NCI-H1694 (cell line): Measurements from ENCODE around the gene NOL6.
A peak's percentile ranks its signal among the peaks of the same experiment; 100 is the strongest.
"Not testable (repeated sequence)": the region's sequence is repeated elsewhere in the genome, so short reads cannot be mapped to it uniquely, and the experiment has no call there.

ENCODE experiments used
- DNase-seq: peaks from one replicate; lab custom pipeline; 2025; lab: John Stamatoyannopoulos, UW

Gene NOL6

GRCh38 chr9:33471361-33471760 lies 2.4 kb downstream of the NOL6 start:
- DNase-seq: no peak

DNA sequence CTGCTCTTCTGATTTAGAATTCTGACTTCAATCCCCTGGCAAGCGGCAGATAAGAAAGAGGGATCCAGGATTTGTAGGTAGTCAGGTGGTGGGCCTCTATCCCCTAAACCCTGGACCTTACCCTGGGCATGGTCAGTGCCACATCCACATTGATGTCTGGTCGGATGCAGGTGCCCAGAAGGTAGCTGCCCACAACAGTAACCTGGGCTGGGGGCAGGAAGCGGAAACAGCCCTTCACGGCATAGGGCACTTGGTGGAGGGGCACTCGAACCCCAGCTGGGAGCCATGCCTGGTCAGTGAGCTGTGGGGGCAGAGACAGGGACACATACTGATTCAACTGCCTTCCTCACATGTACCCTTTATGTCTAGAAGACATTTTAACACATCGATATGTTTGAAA lies 3.8 kb downstream of the NOL6 start:
- no peak for DNase-seq

DNA sequence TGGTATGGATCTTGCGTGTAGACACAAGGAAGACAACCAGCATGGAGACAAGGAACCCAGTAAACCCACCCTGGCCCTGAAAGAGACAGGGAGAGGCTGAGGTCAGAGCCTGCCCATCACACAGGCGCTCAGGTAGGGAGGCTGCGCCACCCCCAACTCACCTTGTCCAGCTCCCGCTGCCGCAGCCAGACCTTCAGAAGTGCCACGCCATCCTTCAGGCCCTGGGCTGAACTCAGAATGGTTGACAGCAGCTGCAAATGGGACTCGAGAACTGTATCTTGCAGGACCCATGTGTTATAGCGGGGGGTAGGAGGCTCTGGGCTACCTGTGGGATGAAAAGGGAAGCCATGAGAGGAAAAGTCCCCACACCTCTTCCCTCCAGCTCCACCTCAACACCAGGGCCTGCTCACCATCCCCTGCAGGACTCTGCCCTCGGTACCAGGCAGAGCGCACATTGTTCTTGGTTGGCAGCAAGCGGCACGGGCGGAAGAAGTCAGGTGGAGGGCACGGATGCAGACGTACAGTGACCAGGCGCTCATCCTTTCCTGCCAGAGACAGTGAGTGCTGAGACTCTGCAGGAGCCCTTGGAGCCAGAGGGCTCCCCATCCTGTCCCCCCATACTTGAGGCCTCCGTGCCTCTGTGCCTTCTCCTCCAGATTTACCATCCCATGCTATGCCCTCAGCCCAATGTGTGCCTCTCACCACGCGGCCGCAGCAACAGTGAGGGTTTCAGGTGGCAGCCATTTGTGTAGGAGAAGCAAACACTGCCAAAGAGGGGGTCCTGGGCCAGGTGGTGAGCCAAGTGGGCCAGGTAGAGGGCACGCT lies 4.7 kb downstream of the NOL6 start:
- no peak for DNase-seq

DNA sequence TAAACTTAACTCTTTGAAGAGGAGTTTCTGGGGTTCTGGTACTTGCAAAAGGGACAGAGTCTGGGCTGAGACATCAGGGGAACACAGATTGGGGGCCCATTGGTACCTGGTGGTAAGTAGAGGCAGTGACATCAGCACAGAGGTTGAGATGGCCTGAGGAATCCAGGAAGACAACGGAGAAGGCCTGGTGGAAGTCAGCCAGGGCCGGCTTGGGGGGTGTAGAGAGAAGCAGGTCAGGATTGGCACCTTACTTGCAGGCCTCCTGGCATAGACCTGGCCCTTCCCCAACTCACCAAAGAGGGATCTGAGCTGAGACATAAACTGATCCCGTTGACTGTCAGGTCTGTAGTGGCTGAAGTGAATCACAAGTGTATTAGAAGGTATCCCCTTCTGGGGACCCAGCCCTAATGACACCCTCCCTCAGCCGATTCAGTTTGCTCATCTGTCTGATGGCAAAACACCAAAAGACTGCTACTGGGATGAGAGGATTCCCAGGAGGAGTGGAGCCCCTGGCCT lies 5.5 kb downstream of the NOL6 start:
- no peak for DNase-seq

- DNase-seq: no peak
Observed at GRCh38 chr9:33467526-33467925, 6.2 kb downstream of the NOL6 start.

DNA sequence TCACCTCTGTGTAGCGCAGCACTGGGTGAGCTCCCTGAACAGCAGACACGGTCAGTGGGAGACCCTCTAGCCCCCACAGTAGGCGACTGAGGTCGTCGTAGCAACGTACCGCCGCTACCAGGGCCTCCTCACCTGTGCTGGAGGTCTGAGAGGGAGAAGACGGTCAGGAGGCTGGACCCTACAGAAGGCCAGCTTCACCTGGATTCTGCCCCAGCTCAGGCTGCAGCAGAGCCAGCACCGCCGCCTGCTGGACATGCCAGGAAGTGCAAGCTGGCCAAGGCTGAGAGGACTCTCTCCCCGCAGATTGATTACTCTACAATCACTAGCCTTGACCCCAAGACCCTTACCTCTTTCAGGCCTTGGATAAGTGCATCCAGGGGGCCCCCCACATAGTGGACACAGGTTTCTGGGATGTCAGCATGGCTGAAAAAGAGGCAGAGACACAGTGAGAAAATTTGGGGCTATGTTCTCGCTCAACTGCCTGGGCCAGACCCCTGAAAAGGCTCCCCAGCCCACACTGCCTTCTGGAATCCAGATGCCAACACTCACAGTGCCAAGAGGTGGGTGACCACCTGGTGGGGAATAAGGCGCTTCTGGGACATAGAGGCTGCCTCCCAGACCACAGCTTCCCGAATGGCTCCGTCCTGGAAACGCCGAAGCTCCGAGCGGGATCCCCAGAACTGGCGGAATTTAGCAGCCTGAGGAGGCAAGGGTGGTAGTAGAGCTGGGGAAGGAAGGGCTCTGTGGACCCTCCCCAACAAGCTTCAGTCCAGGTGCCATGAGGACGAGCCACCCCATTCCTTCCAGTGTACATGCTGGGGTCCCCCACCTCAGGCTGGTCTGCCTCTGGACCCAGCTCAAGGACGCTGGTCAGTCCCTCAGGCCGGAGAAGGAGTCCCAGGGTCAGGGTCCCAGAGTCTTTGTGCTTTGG lies 6.9 kb downstream of the NOL6 start:
- peak; percentile 23 for DNase-seq

GRCh38 chr9:33465596-33466564 lies 7.8 kb downstream of the NOL6 start:
- no peak for DNase-seq

- no peak for DNase-seq
Observed at GRCh38 chr9:33465096-33465495, 8.6 kb downstream of the NOL6 start.

GRCh38 chr9:33464045-33464636 lies 9.6 kb downstream of the NOL6 start:
- DNase-seq: no peak

DNA sequence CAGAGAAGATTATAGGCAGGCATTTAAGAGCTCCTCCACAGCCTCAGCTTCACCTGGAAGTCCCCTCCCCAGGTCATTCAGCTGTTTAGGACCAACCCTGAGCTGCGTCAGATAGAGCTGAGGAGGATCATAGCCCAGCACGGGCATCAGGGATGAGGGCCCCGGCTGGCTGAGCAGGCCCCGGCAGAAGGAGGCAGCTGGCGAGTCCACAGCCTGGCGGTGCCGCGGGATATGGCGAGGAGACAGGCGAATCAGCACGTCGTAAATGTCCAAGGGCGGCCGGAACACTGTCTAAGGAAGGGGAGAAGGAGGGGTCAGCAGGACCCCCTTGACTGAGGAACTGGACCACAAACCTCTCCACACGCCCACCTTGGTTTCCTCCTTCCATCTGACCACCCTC lies 10.6 kb downstream of the NOL6 start:
- DNase-seq: no peak

GRCh38 chr9:33461492-33461891 lies 12.2 kb downstream of the NOL6 start:
- no peak for DNase-seq

GRCh38 chr9:33460854-33461253 lies 12.9 kb downstream of the NOL6 start:
- no peak for DNase-seq

DNA sequence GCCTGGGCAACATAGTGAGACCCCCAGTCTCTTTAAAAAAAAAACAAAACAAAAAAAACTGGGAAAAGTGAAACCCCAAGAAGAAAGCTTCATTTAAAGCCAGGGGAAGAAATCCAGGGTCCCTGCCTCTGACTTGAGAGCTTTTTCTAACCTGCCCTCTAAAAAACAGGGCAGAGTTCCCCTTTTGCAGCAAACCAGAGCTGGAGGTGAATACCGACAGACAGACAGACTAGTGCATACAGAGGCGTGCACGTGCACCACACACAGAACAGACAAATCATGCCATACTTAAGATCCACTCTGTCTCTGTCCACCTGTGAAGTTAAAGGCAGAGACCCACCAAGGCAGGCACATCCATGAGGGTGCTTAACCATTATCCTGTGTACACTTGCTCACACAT lies 14.6 kb downstream of the NOL6 start:
- no peak for DNase-seq

DNA sequence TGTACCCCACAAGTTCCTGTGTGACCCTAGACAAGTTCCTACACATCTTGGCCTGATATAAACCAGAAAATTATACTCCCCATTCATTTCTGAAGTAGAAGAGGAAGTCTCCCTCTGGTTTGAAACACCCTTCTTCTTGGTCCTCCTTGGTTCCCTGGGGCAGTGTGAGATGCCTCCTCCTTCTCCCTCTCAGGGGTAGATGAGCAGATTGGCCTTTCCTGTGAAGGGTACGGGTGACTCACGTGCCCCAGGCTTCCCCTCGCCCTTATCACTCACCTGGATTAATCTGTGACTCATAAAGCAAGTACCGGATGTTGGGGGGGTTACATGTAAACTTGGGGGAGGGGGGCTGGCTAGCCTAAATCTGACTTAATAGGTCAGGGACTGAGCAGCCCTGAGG lies 15.3 kb downstream of the NOL6 start:
- no peak for DNase-seq

- no peak for DNase-seq
Observed at GRCh38 chr9:33455945-33456344, 17.8 kb downstream of the NOL6 start.

GRCh38 chr9:33455456-33455855 lies 18.3 kb downstream of the NOL6 start:
- DNase-seq: not testable (repeated sequence)

DNA sequence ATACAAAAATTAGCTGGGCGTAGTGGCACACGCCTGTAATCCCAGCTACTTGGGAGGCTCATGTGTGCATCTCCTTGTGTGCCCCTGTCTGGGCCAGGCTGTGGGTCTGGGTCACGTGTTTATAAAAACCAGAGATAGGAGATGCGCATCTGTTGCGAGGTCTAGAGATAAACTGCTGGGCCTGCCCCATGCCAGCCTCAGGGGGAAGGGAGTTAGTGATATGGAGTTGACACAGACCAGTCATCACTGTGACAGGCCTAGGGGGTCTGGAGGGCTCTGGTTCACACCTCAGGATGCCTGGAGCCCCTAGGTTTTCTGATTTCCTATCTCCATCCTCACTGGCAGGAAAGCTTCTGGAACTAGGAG lies 19.1 kb downstream of the NOL6 start:
- not testable (repeated sequence) for DNase-seq

- no peak for DNase-seq
Observed at GRCh38 chr9:33453999-33454660, 19.6 kb downstream of the NOL6 start.

DNA sequence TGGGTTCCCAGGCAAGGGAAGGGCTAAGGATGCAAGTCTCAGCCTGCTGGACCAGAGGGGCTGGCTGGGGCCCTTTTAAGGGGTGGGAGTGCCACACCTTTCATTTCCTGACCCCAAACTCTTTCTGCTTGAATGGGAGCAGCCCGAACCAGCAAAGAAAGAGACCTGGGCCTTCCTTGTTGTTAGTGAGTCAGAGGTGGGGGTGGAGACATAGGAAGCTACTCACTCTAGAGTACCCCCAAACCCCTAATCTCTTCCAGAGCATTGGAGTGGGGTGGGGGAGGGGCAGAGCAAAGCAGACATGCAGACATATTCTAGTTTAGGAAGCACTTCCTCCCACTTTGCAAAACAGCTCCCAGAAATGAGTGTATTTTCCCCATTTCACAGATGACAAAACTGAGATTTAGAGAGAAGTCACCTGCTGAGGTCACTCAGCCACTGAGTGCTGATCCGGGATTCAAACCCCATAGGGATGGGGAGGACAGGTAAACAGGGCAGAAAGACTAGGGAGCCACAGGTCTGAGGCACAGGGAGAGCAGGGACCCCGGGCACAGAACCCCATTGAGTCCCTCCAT lies 20.4 kb downstream of the NOL6 start:
- no peak for DNase-seq

GRCh38 chr9:33452828-33453271 lies 20.9 kb downstream of the NOL6 start:
- DNase-seq: peak; percentile 66
